ENCODE results near the gene WDR91.

DNA sequence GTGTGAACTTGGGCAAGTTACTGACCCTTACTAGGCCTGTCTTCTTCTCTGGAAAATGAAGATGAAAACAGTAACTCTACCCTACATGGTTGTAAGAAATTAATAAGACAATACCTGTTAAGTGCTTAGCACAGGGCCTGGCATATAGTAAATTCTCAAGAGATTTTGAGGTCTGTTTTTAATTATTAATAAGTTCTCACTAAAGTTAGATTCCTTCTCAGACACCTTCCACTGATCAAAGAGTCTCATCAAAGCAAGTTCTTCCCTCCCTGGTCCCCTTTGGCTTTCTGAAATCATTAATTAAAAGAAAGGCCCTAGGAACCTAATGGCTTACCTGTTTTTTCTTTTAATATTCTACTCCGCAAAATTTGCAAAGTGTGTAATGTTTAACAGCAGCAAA is 58.9 kb downstream of the WDR91 start:
- TF ChIP-seq YY1 (IDR thresholded peaks at IDR 0.05; ENCODE audit: insufficient read depth, insufficient read length) (no peak), SUZ12 (IDR thresholded peaks at IDR 0.05; ENCODE audit: extremely low read depth, insufficient read depth, insufficient read length) (no peak), ZNF274 (IDR thresholded peaks at IDR 0.05; ENCODE audit: low read depth, low read length) (no peak)

Data from NT2/D1 (cell line).